Body of pancreas (tissue), 4 donors: ENCODE data around the gene NUP214. TPM values are rescaled to one million over a fixed set of nuclear protein-coding genes. Genes with fewer than 3 reads are reported as not detected.
A peak's percentile ranks its signal among the peaks of the same experiment; 100 is the strongest.

Experiments
- ATAC-seq: fragments of 150-250 bp; one replicate; pipeline ENCODE4 v1.9.1; 2016
- DNase-seq, 4 donors: peaks; one replicate each; pipeline ENCODE4 v3.0.0-alpha.2; 2019
- H3K27ac ChIP-seq, 4 donors: fragments of 200-600 bp; sonication (generic); 1 replicate in 3 of 4; 2 replicates in 1 of 4; pipeline versions ENCODE4 v1.5.1 to v1.6.1; 2016 to 2019; ENCODE audit warnings: mild to moderate bottlenecking in 1 of 4, mixed read lengths in 1 of 4, moderate library complexity in 1 of 4
- H3K27me3 ChIP-seq, 2 donors: fragments of 200-600 bp; sonication (generic); one replicate each; pipeline ENCODE4 v1.6.0; 2016; ENCODE audit warnings: mild to moderate bottlenecking in 1 of 2
- H3K36me3 ChIP-seq, 2 donors: fragments of 200-600 bp; sonication (generic); replicated peaks in 1 of 2; 2 replicates each; pipeline ENCODE4 v1.5.1; 2016; ENCODE audit warnings: low read depth in 2 of 2; ENCODE audit not compliant: insufficient read depth in 1 of 2
- H3K4me1 ChIP-seq: fragments of 200-600 bp; sonication (generic); one replicate; pipeline ENCODE4 v1.6.0; 2016
- H3K4me3 ChIP-seq, 2 donors: fragments of 200-600 bp; sonication (generic); 1 replicate in 1 of 2; 2 replicates in 1 of 2; pipeline ENCODE4 v1.5.1; 2016 to 2019
- H3K9me3 ChIP-seq, 3 donors: fragments of 200-600 bp; sonication (generic); 1 replicate in 2 of 3; 2 replicates in 1 of 3; pipeline ENCODE4 v1.5.1; 2016
- POLR2A ChIP-seq, 3 donors: fragments of 450-650 bp; IDR thresholded peaks; one replicate each; pipeline ENCODE4 v1.6.1; 2016; ENCODE audit warnings: antibody characterized with exemption in 3 of 3, mild to moderate bottlenecking in 2 of 3
- WGBS, 2 donors: methylation state at CpG; one replicate each; pipeline ENCODE4 v1.1.5; 2017; 5-methylcytosine and 5-hydroxymethylcytosine counted together
- intact Hi-C: fragments of 100-400 bp; cut with DNase I; formaldehyde crosslinking; loops from one replicate; pipeline ENCODE4 v1.15.1; 2023
- total RNA-seq, 2 donors: library from RNA; depleted of rRNA; stranded (reverse); fragments of >200 nt; gene quantifications; one replicate each; pipeline ENCODE4 v1.1.0, GENCODE V29; 2016
- TF ChIP-seq, protein P1 (sequence below), 7 experiments: fragments of 450-650 bp in 4 of 7; fragments of 200-600 bp in 3 of 7; sonication (generic) in 3 of 7; IDR thresholded peaks; one replicate each; pipeline ENCODE4 v1.5.1; 2016 to 2019; ENCODE audit warnings: antibody characterized with exemption in 7 of 7

The NUP214 gene
- total RNA-seq, 2 donors from 2014 or later = 24.7 to 29.6 TPM

DNA sequence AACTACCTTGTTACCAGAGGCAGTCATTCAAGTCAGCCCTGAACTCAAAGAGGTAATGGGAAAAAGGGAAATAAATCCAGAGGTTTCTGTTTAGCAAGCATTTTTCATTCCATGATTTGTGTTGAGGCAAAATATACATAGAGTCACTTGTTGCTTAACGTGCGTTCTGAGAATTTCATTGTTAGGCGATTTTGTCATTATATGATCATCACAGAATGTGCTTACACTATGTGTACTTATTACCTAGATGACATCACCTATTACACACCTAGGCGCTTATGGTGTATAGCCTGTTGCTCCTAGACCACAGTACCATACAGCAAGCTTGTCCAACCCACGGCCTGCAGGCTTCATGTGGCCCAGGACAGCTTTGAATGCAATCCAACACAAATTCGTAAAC lies 36.2 kb downstream of the NUP214 start:
- Histone ChIP-seq H3K36me3 (peaks cover 15 to 26% of the 10 kb centered on the region in 2 donors), H3K4me3 (no peak overlapping the region), H3K27ac (no peak overlapping the region), H3K4me1 (no peaks in the 10 kb centered on the region), H3K27me3 (no peaks in the 10 kb centered on the region), H3K9me3 (no peaks in the 10 kb centered on the region)
- no peak for DNase-seq
- intact Hi-C loops = no loop called here
- TF ChIP-seq, protein P1, sequence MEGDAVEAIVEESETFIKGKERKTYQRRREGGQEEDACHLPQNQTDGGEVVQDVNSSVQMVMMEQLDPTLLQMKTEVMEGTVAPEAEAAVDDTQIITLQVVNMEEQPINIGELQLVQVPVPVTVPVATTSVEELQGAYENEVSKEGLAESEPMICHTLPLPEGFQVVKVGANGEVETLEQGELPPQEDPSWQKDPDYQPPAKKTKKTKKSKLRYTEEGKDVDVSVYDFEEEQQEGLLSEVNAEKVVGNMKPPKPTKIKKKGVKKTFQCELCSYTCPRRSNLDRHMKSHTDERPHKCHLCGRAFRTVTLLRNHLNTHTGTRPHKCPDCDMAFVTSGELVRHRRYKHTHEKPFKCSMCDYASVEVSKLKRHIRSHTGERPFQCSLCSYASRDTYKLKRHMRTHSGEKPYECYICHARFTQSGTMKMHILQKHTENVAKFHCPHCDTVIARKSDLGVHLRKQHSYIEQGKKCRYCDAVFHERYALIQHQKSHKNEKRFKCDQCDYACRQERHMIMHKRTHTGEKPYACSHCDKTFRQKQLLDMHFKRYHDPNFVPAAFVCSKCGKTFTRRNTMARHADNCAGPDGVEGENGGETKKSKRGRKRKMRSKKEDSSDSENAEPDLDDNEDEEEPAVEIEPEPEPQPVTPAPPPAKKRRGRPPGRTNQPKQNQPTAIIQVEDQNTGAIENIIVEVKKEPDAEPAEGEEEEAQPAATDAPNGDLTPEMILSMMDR (IDR thresholded peaks at IDR 0.05) = no peak
- 84 to 88% methylated on average over 6 of the region's 6 CpGs for WGBS, 2 donors
- no peak for ATAC-seq

DNA sequence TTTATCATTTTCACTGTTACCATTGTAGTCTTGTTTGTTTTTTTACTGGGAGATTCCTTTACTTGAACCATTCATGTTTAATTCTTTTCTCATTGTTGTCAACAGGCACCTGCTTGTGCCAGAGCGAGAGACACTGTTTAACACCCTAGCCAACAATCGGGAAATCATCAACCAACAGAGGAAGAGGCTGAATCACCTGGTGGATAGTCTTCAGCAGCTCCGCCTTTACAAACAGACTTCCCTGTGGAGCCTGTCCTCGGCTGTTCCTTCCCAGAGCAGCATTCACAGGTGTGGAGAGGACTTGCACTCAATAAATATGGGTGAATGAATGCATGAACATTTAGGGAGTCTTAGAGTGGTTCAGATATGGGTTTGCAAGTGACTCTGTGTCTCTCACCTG lies 37.5 kb downstream of the NUP214 start:
- TF ChIP-seq, protein P1 (IDR thresholded peaks at IDR 0.05) = no peak
- Histone ChIP-seq H3K9me3 (no peaks in the 10 kb centered on the region), H3K36me3 (peaks cover 15 to 22% of the 10 kb centered on the region in 2 donors), H3K27me3 (no peaks in the 10 kb centered on the region), H3K4me3 (no peak overlapping the region), H3K4me1 (peaks cover 9% of the 10 kb centered on the region), H3K27ac (no peak overlapping the region)
- DNase-seq (no peak), ATAC-seq (no peak)
- intact Hi-C loops = no loop called here
- WGBS, 2 donors = 91% methylated on average over 4 of the region's 4 CpGs

DNA sequence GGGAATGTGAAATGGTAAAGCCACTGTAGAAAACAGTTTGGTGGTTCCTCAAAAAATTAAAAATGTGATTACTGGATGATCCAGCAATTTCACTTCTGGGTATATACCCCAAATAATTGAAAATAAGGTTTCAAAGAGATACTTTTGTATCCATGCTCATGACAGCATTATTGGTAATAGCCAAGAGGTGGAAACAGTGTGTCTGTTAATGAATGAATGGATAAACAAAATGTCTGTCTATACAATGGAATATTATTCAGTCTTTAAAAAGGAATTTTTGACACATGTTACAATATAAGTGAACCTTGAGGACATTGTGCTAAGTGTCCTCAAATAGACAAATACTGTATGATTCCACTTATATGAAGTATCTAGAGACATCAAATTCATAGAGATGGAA lies 40.1 kb downstream of the NUP214 start:
- no peak for DNase-seq
- H3K36me3 ChIP-seq = peaks cover 14 to 15% of the 10 kb centered on the region in 2 donors
- H3K27me3 ChIP-seq = no peaks in the 10 kb centered on the region
- no peak overlapping the region for H3K27ac ChIP-seq
- no peak for TF ChIP-seq POLR2A (IDR thresholded peaks at IDR 0.05)
- TF ChIP-seq, protein P1 (IDR thresholded peaks at IDR 0.05) = no peak
- no peak for ATAC-seq
- no peak overlapping the region for H3K4me3 ChIP-seq
- intact Hi-C loops = no loop called here
- H3K9me3 ChIP-seq = no peaks in the 10 kb centered on the region
- peaks cover 11% of the 10 kb centered on the region for H3K4me1 ChIP-seq

DNA sequence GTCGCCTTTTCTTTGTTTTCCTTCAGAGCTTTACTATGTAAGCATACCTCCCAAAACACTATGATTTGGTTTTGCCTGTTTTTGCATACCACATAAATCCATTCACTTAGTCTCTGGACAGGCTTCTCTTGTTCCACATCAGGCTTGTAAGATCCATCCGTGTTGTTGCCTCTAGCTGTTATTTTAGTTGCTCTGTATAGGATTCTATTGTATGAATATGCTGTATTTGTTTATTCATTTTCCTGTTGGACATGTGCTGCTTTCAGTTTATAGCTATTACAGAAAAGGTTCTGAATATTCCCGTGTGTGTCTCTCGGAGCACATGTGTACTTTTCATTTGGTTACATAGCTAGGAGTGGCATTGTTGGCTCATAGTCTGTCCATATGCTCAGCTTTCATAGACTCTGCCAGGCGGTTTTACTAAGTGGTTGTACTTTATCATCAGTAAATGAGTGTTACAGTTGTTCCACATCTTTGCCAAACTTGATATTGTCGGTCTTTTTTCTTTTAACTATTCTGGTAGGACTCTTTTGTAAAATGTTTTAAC lies 41.8 kb downstream of the NUP214 start:
- Histone ChIP-seq H3K4me1 (peaks cover 11% of the 10 kb centered on the region), H3K27me3 (no peaks in the 10 kb centered on the region), H3K4me3 (no peak overlapping the region), H3K36me3 (peaks cover 8 to 16% of the 10 kb centered on the region in 2 donors), H3K27ac (peak overlapping the region in 2 of 4 donors; percentile 36 to 39), H3K9me3 (no peaks in the 10 kb centered on the region)
- 23 to 27% methylated on average over 6 of the region's 6 CpGs for WGBS, 2 donors
- ATAC-seq (peak; percentile 63), DNase-seq (peak in 3 of 4 donors; percentile 36 to 54 (median 45))
- no peak for TF ChIP-seq POLR2A (IDR thresholded peaks at IDR 0.05)
- TF ChIP-seq, protein P1 (IDR thresholded peaks at IDR 0.05) = no peak
- intact Hi-C loops = no loop called here

DNA sequence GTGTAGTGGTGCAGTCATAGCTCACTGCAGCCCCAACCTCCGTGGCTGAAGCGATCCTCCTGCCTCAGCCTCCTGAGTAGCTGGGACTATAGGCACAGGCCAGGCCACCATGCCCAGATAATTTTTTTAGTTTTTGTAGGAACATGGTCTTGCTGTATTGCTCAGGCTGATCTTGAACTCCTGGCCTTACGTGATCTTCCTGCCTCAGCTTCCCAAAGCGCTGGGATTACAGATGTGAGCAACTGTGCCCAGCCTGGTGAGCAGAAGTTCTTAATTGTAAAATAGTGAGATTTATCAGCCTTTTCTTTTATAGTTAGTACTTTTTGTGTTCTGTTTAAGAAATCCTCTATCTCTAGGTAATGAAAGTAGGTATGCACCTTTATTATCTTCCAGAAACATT lies 42.5 kb downstream of the NUP214 start:
- peaks cover 5 to 16% of the 10 kb centered on the region in 2 donors for H3K36me3 ChIP-seq
- H3K27me3 ChIP-seq = no peaks in the 10 kb centered on the region
- H3K4me3 ChIP-seq = no peak overlapping the region
- intact Hi-C loops = no loop called here
- H3K27ac ChIP-seq = peak overlapping the region in 1 of 4 donors; percentile 36
- no peak for DNase-seq
- peaks cover 11% of the 10 kb centered on the region for H3K4me1 ChIP-seq
- ATAC-seq = no peak
- WGBS, 2 donors = 88 to 90% methylated on average over 4 of the region's 4 CpGs
- TF ChIP-seq, protein P1 (IDR thresholded peaks at IDR 0.05) = no peak
- TF ChIP-seq POLR2A (IDR thresholded peaks at IDR 0.05) = no peak
- no peaks in the 10 kb centered on the region for H3K9me3 ChIP-seq
